WTC11 (cell line): ENCODE results near the gene AKT1. TPM values are rescaled to one million over a fixed set of nuclear protein-coding genes. Genes with fewer than 3 reads are reported as not detected.

ENCODE experiments used
- ATAC-seq: fragments of 200-7000 bp; cut with Tn5 transposase; 2 replicates; pipeline ENCODE4 v1.10.0; 2021; ENCODE audit warnings: mild to moderate bottlenecking, moderate library complexity
- CTCF ChIA-PET: fragments of 300-600 bp; sonication (Branson Sonifier 250); formaldehyde crosslinking; loops from one replicate; lab custom pipeline; 2021; ENCODE audit warnings: antibody characterized with exemption; lab: Charles Lee
- POLR2A ChIA-PET: fragments of 350-600 bp; sonication (Branson Sonifier 250); formaldehyde crosslinking; loops from one replicate; lab custom pipeline; 2021; ENCODE audit warnings: antibody characterized with exemption; lab: Charles Lee
- DNase-seq: peaks from one replicate; pipeline ENCODE4 v3.0.0; 2021; ENCODE audit warnings: low spot score
- H3K27ac Mint-ChIP-seq: 2 replicates; pipeline ENCODE4 v1.8.0; 2021; ENCODE audit warnings: mixed read lengths
- H3K27me3 Mint-ChIP-seq: 2 replicates; pipeline ENCODE4 v1.8.0; 2021; ENCODE audit warnings: low read depth, mild to moderate bottlenecking, moderate library complexity, mixed read lengths
- H3K36me3 Mint-ChIP-seq: 2 replicates; pipeline ENCODE4 v1.8.0; 2021; ENCODE audit warnings: mixed read lengths
- H3K4me1 Mint-ChIP-seq: 2 replicates; pipeline ENCODE4 v1.8.0; 2022; ENCODE audit warnings: mixed read lengths
- H3K4me3 Mint-ChIP-seq: 2 replicates; pipeline ENCODE4 v1.8.0; 2021; ENCODE audit warnings: mild to moderate bottlenecking, moderate library complexity, mixed read lengths
- H3K9me3 Mint-ChIP-seq: 2 replicates; pipeline ENCODE4 v1.8.0; 2021; ENCODE audit warnings: mixed read lengths
- ESRRA ChIP-seq: sonication (generic); formaldehyde crosslinking; IDR thresholded peaks from 2 replicates; pipeline ENCODE4 v1.8.1; 2022; ENCODE audit warnings: mild to moderate bottlenecking, missing genetic modification reagents, borderline replicate concordance
- FOXJ3 ChIP-seq: sonication (generic); formaldehyde crosslinking; IDR thresholded peaks from 2 replicates; pipeline ENCODE4 v1.9.0; 2021; ENCODE audit warnings: missing genetic modification reagents, mild to moderate bottlenecking, borderline replicate concordance
- JUN ChIP-seq: sonication (generic); formaldehyde crosslinking; IDR thresholded peaks from 2 replicates; pipeline ENCODE4 v1.8.0; 2023; ENCODE audit warnings: mild to moderate bottlenecking, missing genetic modification reagents
- KAT7 ChIP-seq: sonication (generic); formaldehyde crosslinking; IDR thresholded peaks from 2 replicates; pipeline ENCODE4 v1.8.1; 2023; ENCODE audit warnings: missing genetic modification reagents, mild to moderate bottlenecking, borderline replicate concordance
- NFYB ChIP-seq: sonication (generic); formaldehyde crosslinking; conservative IDR thresholded peaks from 2 replicates; pipeline ENCODE4 v1.8.0; 2022; ENCODE audit warnings: low read depth, missing genetic modification reagents
- NR3C1 ChIP-seq: sonication (generic); formaldehyde crosslinking; conservative IDR thresholded peaks from 2 replicates; pipeline ENCODE4 v1.8.1; 2023; ENCODE audit warnings: low read depth, mild to moderate bottlenecking, missing genetic modification reagents
- SMAD4 ChIP-seq: sonication (generic); formaldehyde crosslinking; IDR thresholded peaks from 2 replicates; pipeline ENCODE4 v1.8.0; 2022; ENCODE audit warnings: mild to moderate bottlenecking, missing genetic modification reagents
- SP1 ChIP-seq: sonication (generic); formaldehyde crosslinking; conservative IDR thresholded peaks from 2 replicates; pipeline ENCODE4 v1.8.1; 2022; ENCODE audit warnings: missing genetic modification reagents
- TEAD1 ChIP-seq: sonication (generic); formaldehyde crosslinking; IDR thresholded peaks from 2 replicates; pipeline ENCODE4 v1.8.0; 2022; ENCODE audit warnings: mild to moderate bottlenecking, missing genetic modification reagents
- TEAD4 ChIP-seq: sonication (generic); formaldehyde crosslinking; IDR thresholded peaks from 2 replicates; pipeline ENCODE4 v1.8.0; 2022; ENCODE audit warnings: mild to moderate bottlenecking, missing genetic modification reagents
- ZNF263 ChIP-seq: sonication (generic); formaldehyde crosslinking; IDR thresholded peaks from 2 replicates; pipeline ENCODE4 v1.8.1; 2022; ENCODE audit warnings: low read depth, mild to moderate bottlenecking, moderate library complexity, missing genetic modification reagents
- ZNF396 ChIP-seq: fragments of 250-450 bp; sonication (Bioruptor Pico); IDR thresholded peaks from 2 replicates; pipeline ENCODE4 v1.8.0; 2021; ENCODE audit warnings: mild to moderate bottlenecking, moderate library complexity, borderline replicate concordance
- ZNF416 ChIP-seq: fragments of 250-450 bp; sonication (Bioruptor Pico); IDR thresholded peaks from 2 replicates; pipeline ENCODE4 v1.9.0; 2021; ENCODE audit warnings: mild to moderate bottlenecking, inconsistent platforms
- total RNA-seq: library from RNA; stranded (reverse); gene quantifications from 3 replicates; pipeline ENCODE4 v1.2.3, GENCODE V29; 2021
- TF ChIP-seq, protein P1 (sequence below): sonication (generic); formaldehyde crosslinking; IDR thresholded peaks from 2 replicates; pipeline ENCODE4 v1.8.0; 2022; ENCODE audit warnings: missing genetic modification reagents
- TF ChIP-seq, protein P2 (sequence below): sonication (generic); formaldehyde crosslinking; IDR thresholded peaks from 2 replicates; pipeline ENCODE4 v1.8.1; 2022; ENCODE audit warnings: low read depth, mild to moderate bottlenecking, moderate library complexity, missing genetic modification reagents, borderline replicate concordance
- TF ChIP-seq, protein P3 (sequence below): sonication (generic); formaldehyde crosslinking; IDR thresholded peaks from 2 replicates; pipeline ENCODE4 v1.8.1; 2022; ENCODE audit warnings: missing genetic modification reagents, borderline replicate concordance
- TF ChIP-seq, protein P4 (sequence below): sonication (generic); formaldehyde crosslinking; IDR thresholded peaks from 2 replicates; pipeline ENCODE4 v1.8.0; 2022; ENCODE audit warnings: mild to moderate bottlenecking, missing genetic modification reagents
- TF ChIP-seq, protein P5 (sequence below): sonication (generic); formaldehyde crosslinking; IDR thresholded peaks from 2 replicates; pipeline ENCODE4 v1.8.1; 2022; ENCODE audit warnings: mild to moderate bottlenecking, moderate library complexity, missing genetic modification reagents
- TF ChIP-seq, protein P6 (sequence below): fragments of 250-450 bp; sonication (Bioruptor Pico); IDR thresholded peaks from 2 replicates; pipeline ENCODE4 v1.8.0; 2021; ENCODE audit warnings: mild to moderate bottlenecking
- TF ChIP-seq, protein P7 (sequence below): fragments of 250-450 bp; sonication (Bioruptor Pico); IDR thresholded peaks from 2 replicates; pipeline ENCODE4 v1.9.0; 2021; ENCODE audit warnings: mild to moderate bottlenecking
- TF ChIP-seq, protein P8 (sequence below): sonication (generic); formaldehyde crosslinking; IDR thresholded peaks from 2 replicates; pipeline ENCODE4 v1.8.0; 2022; ENCODE audit warnings: mild to moderate bottlenecking, missing genetic modification reagents
- TF ChIP-seq, protein P9 (sequence below): fragments of 200-600 bp; IDR thresholded peaks from 2 replicates; pipeline ENCODE4 v1.8.0; 2022; ENCODE audit warnings: antibody characterized with exemption
- TF ChIP-seq, protein P10 (sequence below): fragments of 250-450 bp; sonication (Bioruptor Pico); IDR thresholded peaks from 2 replicates; pipeline ENCODE4 v1.9.0; 2021; ENCODE audit warnings: moderate library complexity, mild to moderate bottlenecking, inconsistent platforms, borderline replicate concordance

The AKT1 gene
- total RNA-seq, 1 experiment from 2014 or later, result 121 TPM

DNA sequence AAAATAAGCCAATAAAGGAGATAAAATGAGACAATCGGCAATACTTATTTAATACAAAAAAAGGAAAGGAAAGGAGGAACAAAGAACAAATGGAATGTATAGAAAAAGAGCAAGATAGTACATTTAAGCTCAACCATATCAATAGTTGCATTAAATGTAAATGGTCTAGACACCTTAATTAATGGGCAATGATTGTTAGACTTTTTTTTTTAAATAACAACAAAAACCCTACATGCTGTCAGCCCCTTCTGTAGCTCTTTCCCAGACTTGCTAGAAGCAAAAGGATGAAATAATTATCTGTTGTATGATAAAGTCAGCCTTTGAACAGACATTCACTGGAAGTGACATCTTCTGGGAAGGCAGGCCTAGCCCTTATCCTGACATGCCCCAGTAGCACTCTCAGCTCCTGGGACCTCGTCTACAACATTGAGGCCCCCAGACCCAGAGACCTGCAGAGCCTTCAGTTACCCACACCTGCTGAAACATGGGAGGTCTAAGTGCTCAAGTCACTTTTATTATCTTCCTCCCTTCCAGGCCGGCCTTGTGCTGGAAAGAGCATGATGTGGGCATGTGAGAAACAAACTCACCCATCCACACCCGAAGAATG lies 29.2 kb downstream of the AKT1 start (continued):
- TF ChIP-seq, protein P1, sequence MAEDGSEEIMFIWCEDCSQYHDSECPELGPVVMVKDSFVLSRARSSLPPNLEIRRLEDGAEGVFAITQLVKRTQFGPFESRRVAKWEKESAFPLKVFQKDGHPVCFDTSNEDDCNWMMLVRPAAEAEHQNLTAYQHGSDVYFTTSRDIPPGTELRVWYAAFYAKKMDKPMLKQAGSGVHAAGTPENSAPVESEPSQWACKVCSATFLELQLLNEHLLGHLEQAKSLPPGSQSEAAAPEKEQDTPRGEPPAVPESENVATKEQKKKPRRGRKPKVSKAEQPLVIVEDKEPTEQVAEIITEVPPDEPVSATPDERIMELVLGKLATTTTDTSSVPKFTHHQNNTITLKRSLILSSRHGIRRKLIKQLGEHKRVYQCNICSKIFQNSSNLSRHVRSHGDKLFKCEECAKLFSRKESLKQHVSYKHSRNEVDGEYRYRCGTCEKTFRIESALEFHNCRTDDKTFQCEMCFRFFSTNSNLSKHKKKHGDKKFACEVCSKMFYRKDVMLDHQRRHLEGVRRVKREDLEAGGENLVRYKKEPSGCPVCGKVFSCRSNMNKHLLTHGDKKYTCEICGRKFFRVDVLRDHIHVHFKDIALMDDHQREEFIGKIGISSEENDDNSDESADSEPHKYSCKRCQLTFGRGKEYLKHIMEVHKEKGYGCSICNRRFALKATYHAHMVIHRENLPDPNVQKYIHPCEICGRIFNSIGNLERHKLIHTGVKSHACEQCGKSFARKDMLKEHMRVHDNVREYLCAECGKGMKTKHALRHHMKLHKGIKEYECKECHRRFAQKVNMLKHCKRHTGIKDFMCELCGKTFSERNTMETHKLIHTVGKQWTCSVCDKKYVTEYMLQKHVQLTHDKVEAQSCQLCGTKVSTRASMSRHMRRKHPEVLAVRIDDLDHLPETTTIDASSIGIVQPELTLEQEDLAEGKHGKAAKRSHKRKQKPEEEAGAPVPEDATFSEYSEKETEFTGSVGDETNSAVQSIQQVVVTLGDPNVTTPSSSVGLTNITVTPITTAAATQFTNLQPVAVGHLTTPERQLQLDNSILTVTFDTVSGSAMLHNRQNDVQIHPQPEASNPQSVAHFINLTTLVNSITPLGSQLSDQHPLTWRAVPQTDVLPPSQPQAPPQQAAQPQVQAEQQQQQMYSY (CRISPR knock-in tag), result no peak
- TF ChIP-seq, protein P2, sequence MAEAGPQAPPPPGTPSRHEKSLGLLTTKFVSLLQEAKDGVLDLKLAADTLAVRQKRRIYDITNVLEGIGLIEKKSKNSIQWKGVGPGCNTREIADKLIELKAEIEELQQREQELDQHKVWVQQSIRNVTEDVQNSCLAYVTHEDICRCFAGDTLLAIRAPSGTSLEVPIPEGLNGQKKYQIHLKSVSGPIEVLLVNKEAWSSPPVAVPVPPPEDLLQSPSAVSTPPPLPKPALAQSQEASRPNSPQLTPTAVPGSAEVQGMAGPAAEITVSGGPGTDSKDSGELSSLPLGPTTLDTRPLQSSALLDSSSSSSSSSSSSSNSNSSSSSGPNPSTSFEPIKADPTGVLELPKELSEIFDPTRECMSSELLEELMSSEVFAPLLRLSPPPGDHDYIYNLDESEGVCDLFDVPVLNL (CRISPR knock-in tag), result no peak
- TF ChIP-seq, protein P3, sequence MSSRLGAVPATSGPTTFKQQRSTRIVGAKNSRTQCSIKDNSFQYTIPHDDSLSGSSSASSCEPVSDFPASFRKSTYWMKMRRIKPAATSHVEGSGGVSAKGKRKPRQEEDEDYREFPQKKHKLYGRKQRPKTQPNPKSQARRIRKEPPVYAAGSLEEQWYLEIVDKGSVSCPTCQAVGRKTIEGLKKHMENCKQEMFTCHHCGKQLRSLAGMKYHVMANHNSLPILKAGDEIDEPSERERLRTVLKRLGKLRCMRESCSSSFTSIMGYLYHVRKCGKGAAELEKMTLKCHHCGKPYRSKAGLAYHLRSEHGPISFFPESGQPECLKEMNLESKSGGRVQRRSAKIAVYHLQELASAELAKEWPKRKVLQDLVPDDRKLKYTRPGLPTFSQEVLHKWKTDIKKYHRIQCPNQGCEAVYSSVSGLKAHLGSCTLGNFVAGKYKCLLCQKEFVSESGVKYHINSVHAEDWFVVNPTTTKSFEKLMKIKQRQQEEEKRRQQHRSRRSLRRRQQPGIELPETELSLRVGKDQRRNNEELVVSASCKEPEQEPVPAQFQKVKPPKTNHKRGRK (CRISPR knock-in tag), result no peak
- TF ChIP-seq, protein P4, sequence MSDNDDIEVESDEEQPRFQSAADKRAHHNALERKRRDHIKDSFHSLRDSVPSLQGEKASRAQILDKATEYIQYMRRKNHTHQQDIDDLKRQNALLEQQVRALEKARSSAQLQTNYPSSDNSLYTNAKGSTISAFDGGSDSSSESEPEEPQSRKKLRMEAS (CRISPR knock-in tag), result no peak
- TF ChIP-seq ESRRA (no peak), SP1 (CRISPR knock-in tag) (no peak), ZNF416 (CRISPR knock-in tag) (no peak), SMAD4 (CRISPR knock-in tag) (no peak), JUN (CRISPR knock-in tag) (no peak), FOXJ3 (CRISPR knock-in tag) (no peak)
- TF ChIP-seq, protein P5, sequence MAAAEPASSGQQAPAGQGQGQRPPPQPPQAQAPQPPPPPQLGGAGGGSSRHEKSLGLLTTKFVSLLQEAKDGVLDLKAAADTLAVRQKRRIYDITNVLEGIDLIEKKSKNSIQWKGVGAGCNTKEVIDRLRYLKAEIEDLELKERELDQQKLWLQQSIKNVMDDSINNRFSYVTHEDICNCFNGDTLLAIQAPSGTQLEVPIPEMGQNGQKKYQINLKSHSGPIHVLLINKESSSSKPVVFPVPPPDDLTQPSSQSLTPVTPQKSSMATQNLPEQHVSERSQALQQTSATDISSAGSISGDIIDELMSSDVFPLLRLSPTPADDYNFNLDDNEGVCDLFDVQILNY (CRISPR knock-in tag), result no peak
- TF ChIP-seq, protein P6, sequence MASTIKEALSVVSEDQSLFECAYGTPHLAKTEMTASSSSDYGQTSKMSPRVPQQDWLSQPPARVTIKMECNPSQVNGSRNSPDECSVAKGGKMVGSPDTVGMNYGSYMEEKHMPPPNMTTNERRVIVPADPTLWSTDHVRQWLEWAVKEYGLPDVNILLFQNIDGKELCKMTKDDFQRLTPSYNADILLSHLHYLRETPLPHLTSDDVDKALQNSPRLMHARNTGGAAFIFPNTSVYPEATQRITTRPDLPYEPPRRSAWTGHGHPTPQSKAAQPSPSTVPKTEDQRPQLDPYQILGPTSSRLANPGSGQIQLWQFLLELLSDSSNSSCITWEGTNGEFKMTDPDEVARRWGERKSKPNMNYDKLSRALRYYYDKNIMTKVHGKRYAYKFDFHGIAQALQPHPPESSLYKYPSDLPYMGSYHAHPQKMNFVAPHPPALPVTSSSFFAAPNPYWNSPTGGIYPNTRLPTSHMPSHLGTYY, result no peak
- TF ChIP-seq, protein P7, sequence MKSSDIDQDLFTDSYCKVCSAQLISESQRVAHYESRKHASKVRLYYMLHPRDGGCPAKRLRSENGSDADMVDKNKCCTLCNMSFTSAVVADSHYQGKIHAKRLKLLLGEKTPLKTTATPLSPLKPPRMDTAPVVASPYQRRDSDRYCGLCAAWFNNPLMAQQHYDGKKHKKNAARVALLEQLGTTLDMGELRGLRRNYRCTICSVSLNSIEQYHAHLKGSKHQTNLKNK (CRISPR knock-in tag), result no peak

DNA sequence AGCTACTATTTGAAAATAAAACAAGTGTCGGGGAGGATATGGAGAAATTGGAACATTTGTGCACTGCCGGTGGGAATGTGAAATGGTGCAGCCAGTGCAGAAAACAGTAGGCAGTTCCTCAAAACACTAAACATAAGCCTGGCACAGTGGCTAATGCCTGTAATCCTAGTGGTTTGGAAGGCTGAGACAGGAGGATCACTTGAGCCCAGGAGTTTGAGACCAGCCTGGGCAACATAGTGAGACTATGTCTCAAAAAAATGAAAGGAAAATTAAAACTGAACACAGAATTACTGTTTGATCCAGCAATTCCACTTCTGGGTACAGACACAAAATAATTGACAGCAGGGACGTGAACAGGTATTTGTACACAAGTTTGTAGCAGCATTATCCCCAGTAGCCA lies 30.0 kb downstream of the AKT1 start:
- Mint-ChIP-seq H3K27me3 (no peaks in the 10 kb centered on the region; the same call in 1 of the 2 replicates), H3K27ac (no peak overlapping the region), H3K4me3 (no peak overlapping the region; the same call in 1 of the 2 replicates), H3K36me3 (peaks cover 16% of the 10 kb centered on the region), H3K9me3 (peaks cover 11% of the 10 kb centered on the region), H3K4me1 (peaks cover 26% of the 10 kb centered on the region)
- ATAC-seq, result no peak
- ChIA-PET CTCF (interaction anchor here (2.3 kb wide), 1 partner anchor 12 kb away, joined by 8 read pairs; the partner anchor contains the start of gene SIVA1), POLR2A (no interaction called here)
- DNase-seq, result no peak
- TF ChIP-seq NR3C1 (no peak), NFYB (CRISPR knock-in tag) (no peak), SMAD4 (CRISPR knock-in tag) (no peak), JUN (CRISPR knock-in tag) (no peak), TEAD4 (no peak), ZNF263 (no peak), TEAD1 (no peak), KAT7 (CRISPR knock-in tag) (no peak), ZNF396 (CRISPR knock-in tag) (no peak)
- TF ChIP-seq, protein P8, sequence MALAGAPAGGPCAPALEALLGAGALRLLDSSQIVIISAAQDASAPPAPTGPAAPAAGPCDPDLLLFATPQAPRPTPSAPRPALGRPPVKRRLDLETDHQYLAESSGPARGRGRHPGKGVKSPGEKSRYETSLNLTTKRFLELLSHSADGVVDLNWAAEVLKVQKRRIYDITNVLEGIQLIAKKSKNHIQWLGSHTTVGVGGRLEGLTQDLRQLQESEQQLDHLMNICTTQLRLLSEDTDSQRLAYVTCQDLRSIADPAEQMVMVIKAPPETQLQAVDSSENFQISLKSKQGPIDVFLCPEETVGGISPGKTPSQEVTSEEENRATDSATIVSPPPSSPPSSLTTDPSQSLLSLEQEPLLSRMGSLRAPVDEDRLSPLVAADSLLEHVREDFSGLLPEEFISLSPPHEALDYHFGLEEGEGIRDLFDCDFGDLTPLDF, result no peak
- TF ChIP-seq, protein P9, sequence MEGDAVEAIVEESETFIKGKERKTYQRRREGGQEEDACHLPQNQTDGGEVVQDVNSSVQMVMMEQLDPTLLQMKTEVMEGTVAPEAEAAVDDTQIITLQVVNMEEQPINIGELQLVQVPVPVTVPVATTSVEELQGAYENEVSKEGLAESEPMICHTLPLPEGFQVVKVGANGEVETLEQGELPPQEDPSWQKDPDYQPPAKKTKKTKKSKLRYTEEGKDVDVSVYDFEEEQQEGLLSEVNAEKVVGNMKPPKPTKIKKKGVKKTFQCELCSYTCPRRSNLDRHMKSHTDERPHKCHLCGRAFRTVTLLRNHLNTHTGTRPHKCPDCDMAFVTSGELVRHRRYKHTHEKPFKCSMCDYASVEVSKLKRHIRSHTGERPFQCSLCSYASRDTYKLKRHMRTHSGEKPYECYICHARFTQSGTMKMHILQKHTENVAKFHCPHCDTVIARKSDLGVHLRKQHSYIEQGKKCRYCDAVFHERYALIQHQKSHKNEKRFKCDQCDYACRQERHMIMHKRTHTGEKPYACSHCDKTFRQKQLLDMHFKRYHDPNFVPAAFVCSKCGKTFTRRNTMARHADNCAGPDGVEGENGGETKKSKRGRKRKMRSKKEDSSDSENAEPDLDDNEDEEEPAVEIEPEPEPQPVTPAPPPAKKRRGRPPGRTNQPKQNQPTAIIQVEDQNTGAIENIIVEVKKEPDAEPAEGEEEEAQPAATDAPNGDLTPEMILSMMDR, result no peak
- TF ChIP-seq, protein P10, sequence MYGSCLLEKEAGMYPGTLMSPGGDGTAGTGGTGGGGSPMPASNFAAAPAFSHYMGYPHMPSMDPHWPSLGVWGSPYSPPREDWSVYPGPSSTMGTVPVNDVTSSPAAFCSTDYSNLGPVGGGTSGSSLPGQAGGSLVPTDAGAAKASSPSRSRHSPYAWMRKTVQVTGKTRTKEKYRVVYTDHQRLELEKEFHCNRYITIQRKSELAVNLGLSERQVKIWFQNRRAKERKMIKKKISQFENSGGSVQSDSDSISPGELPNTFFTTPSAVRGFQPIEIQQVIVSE (CRISPR knock-in tag), result no peak
